ENCODE data around the gene SRBD1. TPM values are rescaled to one million over a fixed set of nuclear protein-coding genes. Genes with fewer than 3 reads are reported as not detected.

The SRBD1 gene
- total and polyA plus RNA-seq, 2 experiments from 2014 or later: 27.4 to 46.3 TPM

DNA sequence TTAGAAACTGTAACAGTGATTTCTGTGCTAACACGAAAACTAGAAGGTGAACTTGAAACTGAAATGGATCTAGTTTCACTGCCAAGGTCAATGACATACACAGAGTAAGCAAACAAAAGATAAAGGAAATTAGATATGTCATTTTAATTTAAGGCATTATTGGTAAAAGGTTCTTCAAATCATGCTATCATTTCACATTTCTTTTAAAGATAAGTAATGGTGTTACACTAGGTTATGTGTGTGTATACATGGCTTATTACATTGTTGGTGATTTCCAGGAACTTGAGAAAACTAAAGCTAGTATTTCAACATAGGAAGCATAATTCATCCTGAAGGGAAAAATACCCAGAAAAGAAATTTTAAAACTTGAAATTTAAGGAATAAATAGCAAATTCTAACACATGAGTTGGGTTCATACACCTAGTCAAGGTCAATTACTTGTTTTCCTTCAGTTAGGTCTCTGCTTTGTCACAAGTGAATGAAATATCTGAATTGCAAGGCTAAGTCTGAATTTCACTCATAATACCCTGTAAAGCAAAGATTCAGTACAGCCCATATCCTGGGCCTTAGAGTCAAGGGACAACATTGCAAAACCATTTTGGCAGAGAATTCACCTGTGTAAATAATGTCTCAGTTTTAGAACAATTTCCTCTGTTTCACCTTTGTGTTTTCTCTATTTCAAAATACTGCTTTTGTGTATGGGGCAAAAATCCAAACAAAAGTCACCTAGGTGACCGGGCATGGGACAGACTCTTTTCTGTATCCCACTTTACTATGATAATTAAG, 141.6 kb downstream of the SRBD1 start:
- H4K20me1 ChIP-seq (replicated peaks; ENCODE audit: insufficient read depth): no peaks in the 10 kb centered on the region
- 0 out of 2 replicates have a peak overlapping the region, but pooled peaks have one; percentile 3 for H3K4me2 ChIP-seq
- Mint-ChIP-seq H3K36me3 (ENCODE audit: low read depth) (no peaks in the 10 kb centered on the region), H3K4me1 (peaks cover 40% of the 10 kb centered on the region), H3K27ac (peak overlapping the region; percentile 80; the same call in 1 of the 2 replicates), H3K4me3 (no peak overlapping the region), H3K9me3 (no peaks in the 10 kb centered on the region), H3K27me3 (ENCODE audit: insufficient read depth, low read depth, poor library complexity) (no peaks in the 10 kb centered on the region)
- ATAC-seq (no peak), DNase-seq (ENCODE audit: low spot score) (no peak)
- H3K9me2 ChIP-seq (ENCODE audit: insufficient read depth): no peaks in the 10 kb centered on the region
- no peaks in the 10 kb centered on the region for H3F3A ChIP-seq (replicated peaks; ENCODE audit: low read depth)
- H3K4me1 ChIP-seq (ENCODE audit: insufficient read depth): peaks cover 49% of the 10 kb centered on the region
- no peak overlapping the region for H3K4me3 ChIP-seq
- H3K27me3 ChIP-seq (ENCODE audit: insufficient read depth): no peaks in the 10 kb centered on the region
- no peaks in the 10 kb centered on the region for H3K36me3 ChIP-seq (ENCODE audit: insufficient read depth)
- no peak overlapping the region for H2AFZ ChIP-seq
- H3K27ac ChIP-seq (ENCODE audit: low read depth): no peak overlapping the region
- no peaks in the 10 kb centered on the region for H3K79me2 ChIP-seq (replicated peaks; ENCODE audit: insufficient read depth)
- TF ChIP-seq, protein P1, sequence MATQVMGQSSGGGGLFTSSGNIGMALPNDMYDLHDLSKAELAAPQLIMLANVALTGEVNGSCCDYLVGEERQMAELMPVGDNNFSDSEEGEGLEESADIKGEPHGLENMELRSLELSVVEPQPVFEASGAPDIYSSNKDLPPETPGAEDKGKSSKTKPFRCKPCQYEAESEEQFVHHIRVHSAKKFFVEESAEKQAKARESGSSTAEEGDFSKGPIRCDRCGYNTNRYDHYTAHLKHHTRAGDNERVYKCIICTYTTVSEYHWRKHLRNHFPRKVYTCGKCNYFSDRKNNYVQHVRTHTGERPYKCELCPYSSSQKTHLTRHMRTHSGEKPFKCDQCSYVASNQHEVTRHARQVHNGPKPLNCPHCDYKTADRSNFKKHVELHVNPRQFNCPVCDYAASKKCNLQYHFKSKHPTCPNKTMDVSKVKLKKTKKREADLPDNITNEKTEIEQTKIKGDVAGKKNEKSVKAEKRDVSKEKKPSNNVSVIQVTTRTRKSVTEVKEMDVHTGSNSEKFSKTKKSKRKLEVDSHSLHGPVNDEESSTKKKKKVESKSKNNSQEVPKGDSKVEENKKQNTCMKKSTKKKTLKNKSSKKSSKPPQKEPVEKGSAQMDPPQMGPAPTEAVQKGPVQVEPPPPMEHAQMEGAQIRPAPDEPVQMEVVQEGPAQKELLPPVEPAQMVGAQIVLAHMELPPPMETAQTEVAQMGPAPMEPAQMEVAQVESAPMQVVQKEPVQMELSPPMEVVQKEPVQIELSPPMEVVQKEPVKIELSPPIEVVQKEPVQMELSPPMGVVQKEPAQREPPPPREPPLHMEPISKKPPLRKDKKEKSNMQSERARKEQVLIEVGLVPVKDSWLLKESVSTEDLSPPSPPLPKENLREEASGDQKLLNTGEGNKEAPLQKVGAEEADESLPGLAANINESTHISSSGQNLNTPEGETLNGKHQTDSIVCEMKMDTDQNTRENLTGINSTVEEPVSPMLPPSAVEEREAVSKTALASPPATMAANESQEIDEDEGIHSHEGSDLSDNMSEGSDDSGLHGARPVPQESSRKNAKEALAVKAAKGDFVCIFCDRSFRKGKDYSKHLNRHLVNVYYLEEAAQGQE (IDR thresholded peaks at IDR 0.05; ENCODE audit: unreplicated experiment): no peak
- TF ChIP-seq, protein P2, sequence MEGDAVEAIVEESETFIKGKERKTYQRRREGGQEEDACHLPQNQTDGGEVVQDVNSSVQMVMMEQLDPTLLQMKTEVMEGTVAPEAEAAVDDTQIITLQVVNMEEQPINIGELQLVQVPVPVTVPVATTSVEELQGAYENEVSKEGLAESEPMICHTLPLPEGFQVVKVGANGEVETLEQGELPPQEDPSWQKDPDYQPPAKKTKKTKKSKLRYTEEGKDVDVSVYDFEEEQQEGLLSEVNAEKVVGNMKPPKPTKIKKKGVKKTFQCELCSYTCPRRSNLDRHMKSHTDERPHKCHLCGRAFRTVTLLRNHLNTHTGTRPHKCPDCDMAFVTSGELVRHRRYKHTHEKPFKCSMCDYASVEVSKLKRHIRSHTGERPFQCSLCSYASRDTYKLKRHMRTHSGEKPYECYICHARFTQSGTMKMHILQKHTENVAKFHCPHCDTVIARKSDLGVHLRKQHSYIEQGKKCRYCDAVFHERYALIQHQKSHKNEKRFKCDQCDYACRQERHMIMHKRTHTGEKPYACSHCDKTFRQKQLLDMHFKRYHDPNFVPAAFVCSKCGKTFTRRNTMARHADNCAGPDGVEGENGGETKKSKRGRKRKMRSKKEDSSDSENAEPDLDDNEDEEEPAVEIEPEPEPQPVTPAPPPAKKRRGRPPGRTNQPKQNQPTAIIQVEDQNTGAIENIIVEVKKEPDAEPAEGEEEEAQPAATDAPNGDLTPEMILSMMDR (conservative IDR thresholded peaks at IDR 0.05; ENCODE audit: low read depth in 2 of 2): no peak
- TF ChIP-seq POLR2AphosphoS5 (IDR thresholded peaks at IDR 0.05; ENCODE audit: low read depth): no peak
- TF ChIP-seq, protein P3, sequence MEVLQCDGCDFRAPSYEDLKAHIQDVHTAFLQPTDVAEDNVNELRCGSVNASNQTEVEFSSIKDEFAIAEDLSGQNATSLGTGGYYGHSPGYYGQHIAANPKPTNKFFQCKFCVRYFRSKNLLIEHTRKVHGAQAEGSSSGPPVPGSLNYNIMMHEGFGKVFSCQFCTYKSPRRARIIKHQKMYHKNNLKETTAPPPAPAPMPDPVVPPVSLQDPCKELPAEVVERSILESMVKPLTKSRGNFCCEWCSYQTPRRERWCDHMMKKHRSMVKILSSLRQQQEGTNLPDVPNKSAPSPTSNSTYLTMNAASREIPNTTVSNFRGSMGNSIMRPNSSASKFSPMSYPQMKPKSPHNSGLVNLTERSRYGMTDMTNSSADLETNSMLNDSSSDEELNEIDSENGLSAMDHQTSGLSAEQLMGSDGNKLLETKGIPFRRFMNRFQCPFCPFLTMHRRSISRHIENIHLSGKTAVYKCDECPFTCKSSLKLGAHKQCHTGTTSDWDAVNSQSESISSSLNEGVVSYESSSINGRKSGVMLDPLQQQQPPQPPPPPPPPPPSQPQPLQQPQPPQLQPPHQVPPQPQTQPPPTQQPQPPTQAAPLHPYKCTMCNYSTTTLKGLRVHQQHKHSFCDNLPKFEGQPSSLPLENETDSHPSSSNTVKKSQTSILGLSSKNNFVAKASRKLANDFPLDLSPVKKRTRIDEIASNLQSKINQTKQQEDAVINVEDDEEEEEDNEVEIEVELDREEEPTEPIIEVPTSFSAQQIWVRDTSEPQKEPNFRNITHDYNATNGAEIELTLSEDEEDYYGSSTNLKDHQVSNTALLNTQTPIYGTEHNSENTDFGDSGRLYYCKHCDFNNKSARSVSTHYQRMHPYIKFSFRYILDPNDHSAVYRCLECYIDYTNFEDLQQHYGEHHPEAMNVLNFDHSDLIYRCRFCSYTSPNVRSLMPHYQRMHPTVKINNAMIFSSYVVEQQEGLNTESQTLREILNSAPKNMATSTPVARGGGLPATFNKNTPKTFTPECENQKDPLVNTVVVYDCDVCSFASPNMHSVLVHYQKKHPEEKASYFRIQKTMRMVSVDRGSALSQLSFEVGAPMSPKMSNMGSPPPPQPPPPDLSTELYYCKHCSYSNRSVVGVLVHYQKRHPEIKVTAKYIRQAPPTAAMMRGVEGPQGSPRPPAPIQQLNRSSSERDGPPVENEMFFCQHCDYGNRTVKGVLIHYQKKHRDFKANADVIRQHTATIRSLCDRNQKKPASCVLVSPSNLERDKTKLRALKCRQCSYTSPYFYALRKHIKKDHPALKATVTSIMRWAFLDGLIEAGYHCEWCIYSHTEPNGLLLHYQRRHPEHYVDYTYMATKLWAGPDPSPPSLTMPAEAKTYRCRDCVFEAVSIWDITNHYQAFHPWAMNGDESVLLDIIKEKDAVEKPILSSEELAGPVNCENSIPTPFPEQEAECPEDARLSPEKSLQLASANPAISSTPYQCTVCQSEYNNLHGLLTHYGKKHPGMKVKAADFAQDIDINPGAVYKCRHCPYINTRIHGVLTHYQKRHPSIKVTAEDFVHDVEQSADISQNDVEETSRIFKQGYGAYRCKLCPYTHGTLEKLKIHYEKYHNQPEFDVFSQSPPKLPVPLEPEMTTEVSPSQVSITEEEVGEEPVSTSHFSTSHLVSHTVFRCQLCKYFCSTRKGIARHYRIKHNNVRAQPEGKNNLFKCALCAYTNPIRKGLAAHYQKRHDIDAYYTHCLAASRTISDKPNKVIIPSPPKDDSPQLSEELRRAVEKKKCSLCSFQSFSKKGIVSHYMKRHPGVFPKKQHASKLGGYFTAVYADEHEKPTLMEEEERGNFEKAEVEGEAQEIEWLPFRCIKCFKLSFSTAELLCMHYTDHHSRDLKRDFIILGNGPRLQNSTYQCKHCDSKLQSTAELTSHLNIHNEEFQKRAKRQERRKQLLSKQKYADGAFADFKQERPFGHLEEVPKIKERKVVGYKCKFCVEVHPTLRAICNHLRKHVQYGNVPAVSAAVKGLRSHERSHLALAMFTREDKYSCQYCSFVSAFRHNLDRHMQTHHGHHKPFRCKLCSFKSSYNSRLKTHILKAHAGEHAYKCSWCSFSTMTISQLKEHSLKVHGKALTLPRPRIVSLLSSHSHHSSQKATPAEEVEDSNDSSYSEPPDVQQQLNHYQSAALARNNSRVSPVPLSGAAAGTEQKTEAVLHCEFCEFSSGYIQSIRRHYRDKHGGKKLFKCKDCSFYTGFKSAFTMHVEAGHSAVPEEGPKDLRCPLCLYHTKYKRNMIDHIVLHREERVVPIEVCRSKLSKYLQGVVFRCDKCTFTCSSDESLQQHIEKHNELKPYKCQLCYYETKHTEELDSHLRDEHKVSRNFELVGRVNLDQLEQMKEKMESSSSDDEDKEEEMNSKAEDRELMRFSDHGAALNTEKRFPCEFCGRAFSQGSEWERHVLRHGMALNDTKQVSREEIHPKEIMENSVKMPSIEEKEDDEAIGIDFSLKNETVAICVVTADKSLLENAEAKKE (CRISPR knock-in tag; IDR thresholded peaks at IDR 0.05): no peak
- TF ChIP-seq, protein P4, sequence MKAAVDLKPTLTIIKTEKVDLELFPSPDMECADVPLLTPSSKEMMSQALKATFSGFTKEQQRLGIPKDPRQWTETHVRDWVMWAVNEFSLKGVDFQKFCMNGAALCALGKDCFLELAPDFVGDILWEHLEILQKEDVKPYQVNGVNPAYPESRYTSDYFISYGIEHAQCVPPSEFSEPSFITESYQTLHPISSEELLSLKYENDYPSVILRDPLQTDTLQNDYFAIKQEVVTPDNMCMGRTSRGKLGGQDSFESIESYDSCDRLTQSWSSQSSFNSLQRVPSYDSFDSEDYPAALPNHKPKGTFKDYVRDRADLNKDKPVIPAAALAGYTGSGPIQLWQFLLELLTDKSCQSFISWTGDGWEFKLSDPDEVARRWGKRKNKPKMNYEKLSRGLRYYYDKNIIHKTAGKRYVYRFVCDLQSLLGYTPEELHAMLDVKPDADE (IDR thresholded peaks at IDR 0.05): no peak
- TF ChIP-seq EZH2 (IDR thresholded peaks at IDR 0.05; ENCODE audit: low read depth, unreplicated experiment): no peak
- TF ChIP-seq NANOG (IDR thresholded peaks at IDR 0.05; ENCODE audit: borderline replicate concordance): no peak
- TF ChIP-seq JUNB (IDR thresholded peaks at IDR 0.05; ENCODE audit: unreplicated experiment): no peak
- no peak for TF ChIP-seq EZH2phosphoT487 (IDR thresholded peaks at IDR 0.05; ENCODE audit: unreplicated experiment)
- TF ChIP-seq STAT1 (IDR thresholded peaks at IDR 0.05; ENCODE audit: unreplicated experiment): no peak
- TF ChIP-seq CREB1 (CRISPR knock-in tag; IDR thresholded peaks at IDR 0.05; ENCODE audit: low read depth): no peak
- TF ChIP-seq ZNF114 (CRISPR knock-in tag; IDR thresholded peaks at IDR 0.05): no peak
- no peak for TF ChIP-seq ZNF331 (CRISPR knock-in tag; IDR thresholded peaks at IDR 0.05; ENCODE audit: low read depth)
